Adrenal gland (tissue), 12 donors: Measurements from ENCODE around the gene SLC9C2. TPM values are rescaled to one million over a fixed set of nuclear protein-coding genes. Genes with fewer than 3 reads are reported as not detected.
A peak's percentile ranks its signal among the peaks of the same experiment; 100 is the strongest.
"Not testable (repeated sequence)": the region's sequence is repeated elsewhere in the genome, so short reads cannot be mapped to it uniquely, and the experiment has no call there.

Experiments used
- DNase-seq, 7 donors: peaks; one replicate each; pipeline ENCODE4 v3.0.0-alpha.2; 2019 to 2020
- H3K27ac ChIP-seq, 5 donors: fragments of 200-600 bp; sonication (generic) in 4 of 5; 1 replicate in 3 of 5; 2 replicates in 2 of 5; pipeline versions ENCODE4 v1.5.1 to v1.8.0; 2016 to 2020; ENCODE audit warnings: mild to moderate bottlenecking in 1 of 5
- H3K27me3 ChIP-seq: fragments of 200-600 bp; 2 replicates; pipeline ENCODE4 v1.8.0; 2021
- H3K36me3 ChIP-seq, 2 donors: fragments of 200-600 bp; replicated peaks in 1 of 2; 1 replicate in 1 of 2; 2 replicates in 1 of 2; pipeline versions ENCODE4 v1.5.1 to v1.8.0; 2018 to 2022
- H3K4me1 ChIP-seq, 2 donors: fragments of 200-600 bp; replicated peaks in 1 of 2; 1 replicate in 1 of 2; 2 replicates in 1 of 2; pipeline versions ENCODE4 v1.5.1 to v1.8.0; 2018 to 2021
- H3K4me3 ChIP-seq, 4 donors: fragments of 200-600 bp; sonication (generic) in 3 of 4; one replicate each; pipeline ENCODE4 v1.5.1; 2016 to 2018
- H3K9me3 ChIP-seq, 3 donors: fragments of 200-600 bp; sonication (generic) in 1 of 3; replicated peaks in 1 of 3; 1 replicate in 2 of 3; 2 replicates in 1 of 3; pipeline versions ENCODE4 v1.5.1 to v1.8.0; 2016 to 2021
- POLR2A ChIP-seq, 2 donors: fragments of 450-650 bp; IDR thresholded peaks; one replicate each; pipeline ENCODE4 v1.6.1; 2017; ENCODE audit warnings: antibody characterized with exemption in 2 of 2, mild to moderate bottlenecking in 2 of 2, moderate library complexity in 1 of 2
- WGBS, 4 donors: extraction: QIAGEN DNeasy Blood & Tissue Kit in 2 of 4; methylation state at CpG; one replicate each; pipeline versions ENCODE4 v1.1.5 to v1.1.7; 2013 to 2017; 5-methylcytosine and 5-hydroxymethylcytosine counted together
- intact Hi-C, 2 donors: fragments of 100-400 bp; cut with DNase I; formaldehyde crosslinking; loops; one replicate each; pipeline versions ENCODE4 v1.14.1 to v1.15.0; 2022 to 2023
- polyA plus RNA-seq, 3 donors: library from polyadenylated mRNA; stranded (reverse); fragments of 200-250 nt in 2 of 3; fragments of 350-450 nt in 1 of 3; fragmentation: Illumina TruSeq in 1 of 3; extraction: RNeasy Lipid Tissue Mini Kit (QIAGEN cat#74804) in 1 of 3; gene quantifications; one replicate each; pipeline ENCODE4 v1.2.3, GENCODE V29; 2013 to 2014
- total RNA-seq, 9 donors: library from RNA; depleted of rRNA in 4 of 9; stranded (reverse); fragments of >200 nt in 4 of 9; fragments of 120-200 nt in 1 of 9; fragmentation: NEBNext Ultra II Directional in 1 of 9; extraction: Animal tissue kit (Norgen Biotek cat#: 25700) in 1 of 9; gene quantifications; one replicate each; pipeline versions ENCODE4 v1.1.0 to v1.2.4, GENCODE V29; 2013 to 2023
- TF ChIP-seq, protein P1 (sequence below), 6 experiments: fragments of 450-650 bp in 4 of 6; fragments of 200-600 bp in 2 of 6; sonication (generic) in 1 of 6; IDR thresholded peaks; 1 replicate in 5 of 6; 2 replicates in 1 of 6; pipeline versions ENCODE4 v1.5.1 to v1.8.0; 2016 to 2021; ENCODE audit warnings: antibody characterized with exemption in 6 of 6, mild to moderate bottlenecking in 2 of 6, moderate library complexity in 1 of 6
- donor health status: healthy with polysubstance abuse.
- donor health status: Bipolar disorder and iron deficiency.
- donor health status: DM: yes; HTN: yes; CAD: no.
- donor health status: DM: no; HTN: no; CAD: no.
- donor health status: DM: no; HTN: no; CAD: no.
- donor health status: DM: yes; HTN: yes; CAD: no.

SLC9C2 gene
- total and polyA plus RNA-seq, 12 donors: 0.11 to 1.2 (median 0.33) TPM; not detected in 4

DNA sequence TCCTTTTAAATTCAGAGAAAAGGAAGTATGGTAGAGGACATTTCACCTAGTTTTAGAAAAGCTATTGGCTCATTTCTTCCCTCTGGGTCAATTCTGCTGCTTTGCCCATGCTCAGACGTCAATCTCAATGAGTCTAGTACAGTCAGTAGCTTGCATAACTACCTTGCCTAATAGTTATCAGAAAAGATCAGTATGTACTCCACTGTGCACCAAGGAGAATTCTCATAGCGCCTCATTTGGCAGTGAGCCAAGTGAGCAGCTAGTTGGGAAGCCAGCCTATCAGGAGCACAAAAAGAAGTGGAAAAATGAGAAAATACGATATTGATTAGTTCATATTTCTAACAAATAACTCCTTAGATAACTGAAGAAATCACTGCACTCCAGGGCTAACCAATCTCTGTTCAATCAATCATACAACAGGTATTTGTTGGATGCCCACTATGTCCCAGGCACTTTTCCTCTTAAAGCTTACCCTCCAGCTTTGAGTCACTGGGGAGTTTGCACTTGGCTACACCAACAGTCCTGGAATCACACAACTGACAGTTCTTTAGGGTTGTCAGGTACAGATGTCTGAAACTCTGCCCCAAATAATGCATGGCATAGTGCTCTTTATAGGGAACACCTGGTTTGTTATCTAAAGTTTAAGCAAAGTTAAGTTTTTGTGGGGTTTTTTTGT is 75.6 kb downstream of the SLC9C2 start:
- Histone ChIP-seq H3K27ac (peak overlapping the region in 1 of 5 donors; percentile 59), H3K27me3 (no peaks in the 10 kb centered on the region), H3K36me3 (no peaks in the 10 kb centered on the region), H3K9me3 (no peaks in the 10 kb centered on the region), H3K4me1 (peaks cover 0 to 6% of the 10 kb centered on the region in 2 donors), H3K4me3 (no peak overlapping the region)
- intact Hi-C loops: no loop called here
- 24 to 33% (median 29%) methylated on average over 3 of the region's 3 CpGs for WGBS, 4 donors
- DNase-seq: peak; percentile 25 to 88 (median 73)
- no peak for TF ChIP-seq POLR2A (IDR thresholded peaks at IDR 0.05)
- TF ChIP-seq, protein P1, sequence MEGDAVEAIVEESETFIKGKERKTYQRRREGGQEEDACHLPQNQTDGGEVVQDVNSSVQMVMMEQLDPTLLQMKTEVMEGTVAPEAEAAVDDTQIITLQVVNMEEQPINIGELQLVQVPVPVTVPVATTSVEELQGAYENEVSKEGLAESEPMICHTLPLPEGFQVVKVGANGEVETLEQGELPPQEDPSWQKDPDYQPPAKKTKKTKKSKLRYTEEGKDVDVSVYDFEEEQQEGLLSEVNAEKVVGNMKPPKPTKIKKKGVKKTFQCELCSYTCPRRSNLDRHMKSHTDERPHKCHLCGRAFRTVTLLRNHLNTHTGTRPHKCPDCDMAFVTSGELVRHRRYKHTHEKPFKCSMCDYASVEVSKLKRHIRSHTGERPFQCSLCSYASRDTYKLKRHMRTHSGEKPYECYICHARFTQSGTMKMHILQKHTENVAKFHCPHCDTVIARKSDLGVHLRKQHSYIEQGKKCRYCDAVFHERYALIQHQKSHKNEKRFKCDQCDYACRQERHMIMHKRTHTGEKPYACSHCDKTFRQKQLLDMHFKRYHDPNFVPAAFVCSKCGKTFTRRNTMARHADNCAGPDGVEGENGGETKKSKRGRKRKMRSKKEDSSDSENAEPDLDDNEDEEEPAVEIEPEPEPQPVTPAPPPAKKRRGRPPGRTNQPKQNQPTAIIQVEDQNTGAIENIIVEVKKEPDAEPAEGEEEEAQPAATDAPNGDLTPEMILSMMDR (IDR thresholded peaks at IDR 0.05): no peak

DNA sequence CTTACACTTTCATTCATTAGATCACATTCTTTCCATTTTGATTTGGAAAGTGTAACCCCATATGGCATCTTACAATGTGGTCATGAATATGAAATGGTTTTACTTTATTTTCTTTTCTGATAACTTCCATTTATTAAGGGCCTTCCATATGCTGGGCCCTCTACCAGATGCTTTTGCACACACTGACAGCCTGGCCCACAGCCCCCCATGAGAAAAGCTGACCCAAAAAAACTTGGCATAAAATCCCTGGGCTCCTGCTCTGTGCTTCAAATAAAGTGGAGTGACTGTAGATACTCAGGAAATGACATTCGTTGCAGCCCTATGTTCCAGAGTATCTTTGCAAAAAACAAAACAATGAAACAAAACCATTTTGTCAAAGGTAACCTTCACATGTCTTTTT is 76.9 kb downstream of the SLC9C2 start:
- Histone ChIP-seq H3K4me1 (peaks cover 0 to 6% of the 10 kb centered on the region in 2 donors), H3K27me3 (no peaks in the 10 kb centered on the region), H3K4me3 (no peak overlapping the region), H3K27ac (peak overlapping the region in 1 of 5 donors; percentile 6), H3K36me3 (no peaks in the 10 kb centered on the region), H3K9me3 (no peaks in the 10 kb centered on the region)
- intact Hi-C loops: no loop called here
- TF ChIP-seq, protein P1 (IDR thresholded peaks at IDR 0.05): no peak
- no peak for TF ChIP-seq POLR2A (IDR thresholded peaks at IDR 0.05)
- 21 to 40% (median 26%) methylated on average over 1 of the region's 1 CpG for WGBS, 4 donors
- no peak for DNase-seq

DNA sequence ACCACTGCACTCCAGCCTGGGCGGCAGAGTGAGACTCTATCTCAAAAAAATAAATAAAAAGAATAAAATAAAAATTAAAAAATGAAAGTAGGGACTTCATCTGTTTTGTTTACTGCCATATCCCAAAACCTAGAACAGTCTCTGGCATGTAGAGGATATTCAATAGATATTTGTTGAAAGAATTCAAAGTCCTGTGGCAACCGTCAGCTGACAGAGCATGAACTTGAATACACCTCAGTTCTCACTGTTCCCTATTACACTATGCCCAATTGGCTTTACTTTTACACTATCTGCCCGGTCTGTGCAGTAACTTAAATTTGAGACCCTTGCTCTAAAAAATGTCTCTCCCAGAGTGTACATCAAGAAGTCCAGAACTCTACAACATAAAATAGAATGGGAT is 79.5 kb downstream of the SLC9C2 start:
- DNase-seq: no peak
- H3K27me3 ChIP-seq: no peaks in the 10 kb centered on the region
- H3K4me3 ChIP-seq: no peak overlapping the region
- TF ChIP-seq, protein P1 (IDR thresholded peaks at IDR 0.05): no peak
- no peak for TF ChIP-seq POLR2A (IDR thresholded peaks at IDR 0.05)
- 94 to 97% (median 96%) methylated on average over 3 of the region's 3 CpGs for WGBS, 4 donors
- intact Hi-C loops: no loop called here
- H3K4me1 ChIP-seq: peaks cover 0 to 6% of the 10 kb centered on the region in 2 donors
- no peaks in the 10 kb centered on the region for H3K36me3 ChIP-seq
- H3K9me3 ChIP-seq: no peaks in the 10 kb centered on the region
- H3K27ac ChIP-seq: no peak overlapping the region

DNA sequence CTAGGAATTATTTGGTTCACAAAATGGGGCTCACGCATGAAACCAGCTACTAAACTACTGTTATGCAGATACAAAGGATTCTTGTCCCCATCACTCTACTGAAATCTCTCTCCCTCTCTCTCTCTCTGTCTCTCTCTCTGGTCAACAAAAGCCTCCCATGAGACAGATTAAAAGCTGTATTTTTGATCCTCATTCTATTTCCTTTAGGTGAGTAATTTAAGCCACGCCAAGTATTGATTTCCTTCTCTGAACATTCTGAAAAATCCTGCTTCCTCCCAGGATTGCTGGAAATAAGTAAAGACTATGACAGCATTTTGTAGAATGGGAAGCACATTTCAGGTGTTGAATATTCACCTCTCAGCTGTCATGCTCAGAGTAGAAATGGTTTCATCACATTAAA is 82.1 kb downstream of the SLC9C2 start:
- H3K4me3 ChIP-seq: no peak overlapping the region
- TF ChIP-seq POLR2A (IDR thresholded peaks at IDR 0.05): no peak
- TF ChIP-seq, protein P1 (IDR thresholded peaks at IDR 0.05): no peak
- intact Hi-C loops: no loop called here
- no peaks in the 10 kb centered on the region for H3K9me3 ChIP-seq
- H3K36me3 ChIP-seq: no peaks in the 10 kb centered on the region
- no peak overlapping the region for H3K27ac ChIP-seq
- no peaks in the 10 kb centered on the region for H3K27me3 ChIP-seq
- WGBS, 4 donors: 82 to 91% (median 90%) methylated on average over 2 of the region's 2 CpGs
- DNase-seq: no peak
- H3K4me1 ChIP-seq: no peaks in the 10 kb centered on the region

DNA sequence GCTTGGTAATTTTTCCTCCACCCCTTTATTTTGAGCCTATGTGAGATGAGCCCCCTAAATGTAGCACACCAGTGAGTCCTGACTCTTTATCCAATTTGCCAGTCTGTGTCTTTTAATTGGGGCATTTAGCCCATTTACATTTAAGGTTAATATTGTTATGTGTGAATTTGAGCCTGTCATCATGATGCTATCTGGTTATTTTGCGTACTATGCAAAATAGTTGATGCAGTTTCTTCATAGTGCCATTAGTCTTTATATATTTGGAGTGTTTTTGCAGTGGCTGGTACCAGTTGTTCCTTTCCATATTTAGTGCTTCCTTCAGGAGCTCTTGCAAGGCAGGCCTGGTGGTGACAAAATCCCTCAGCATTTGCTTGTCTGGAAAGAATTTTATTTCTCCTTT is 88.4 kb downstream of the SLC9C2 start:
- not testable (repeated sequence) for H3K4me1 ChIP-seq

More for the DNA sequence above, 88.4 kb downstream of the SLC9C2 start:
- H3K36me3 ChIP-seq, H3K9me3 ChIP-seq, H3K27me3 ChIP-seq, DNase-seq, H3K4me3 ChIP-seq, intact Hi-C loops, H3K27ac ChIP-seq: not testable (repeated sequence)
- WGBS, 4 donors: 91 to 97% (median 96%) methylated on average over 1 of the region's 1 CpG
